ENCODE results near the gene OSBPL7.

Gene OSBPL7

GRCh38 chr17:47821031-47821423, 567 bp downstream of the OSBPL7 start:
- H3K4me1 Mint-ChIP-seq = peaks cover 20% of the 10 kb centered on the region
- no peaks in the 10 kb centered on the region for H3K27me3 Mint-ChIP-seq
- ATAC-seq (no peak), DNase-seq (no peak)
- H3K9me3 Mint-ChIP-seq = no peaks in the 10 kb centered on the region
- peak overlapping the region; percentile 94 for H3K4me3 Mint-ChIP-seq
- H3K36me3 Mint-ChIP-seq (ENCODE audit: low read depth) = peaks cover 18% of the 10 kb centered on the region
- peak overlapping the region; percentile 82 for H3K27ac Mint-ChIP-seq

DNA sequence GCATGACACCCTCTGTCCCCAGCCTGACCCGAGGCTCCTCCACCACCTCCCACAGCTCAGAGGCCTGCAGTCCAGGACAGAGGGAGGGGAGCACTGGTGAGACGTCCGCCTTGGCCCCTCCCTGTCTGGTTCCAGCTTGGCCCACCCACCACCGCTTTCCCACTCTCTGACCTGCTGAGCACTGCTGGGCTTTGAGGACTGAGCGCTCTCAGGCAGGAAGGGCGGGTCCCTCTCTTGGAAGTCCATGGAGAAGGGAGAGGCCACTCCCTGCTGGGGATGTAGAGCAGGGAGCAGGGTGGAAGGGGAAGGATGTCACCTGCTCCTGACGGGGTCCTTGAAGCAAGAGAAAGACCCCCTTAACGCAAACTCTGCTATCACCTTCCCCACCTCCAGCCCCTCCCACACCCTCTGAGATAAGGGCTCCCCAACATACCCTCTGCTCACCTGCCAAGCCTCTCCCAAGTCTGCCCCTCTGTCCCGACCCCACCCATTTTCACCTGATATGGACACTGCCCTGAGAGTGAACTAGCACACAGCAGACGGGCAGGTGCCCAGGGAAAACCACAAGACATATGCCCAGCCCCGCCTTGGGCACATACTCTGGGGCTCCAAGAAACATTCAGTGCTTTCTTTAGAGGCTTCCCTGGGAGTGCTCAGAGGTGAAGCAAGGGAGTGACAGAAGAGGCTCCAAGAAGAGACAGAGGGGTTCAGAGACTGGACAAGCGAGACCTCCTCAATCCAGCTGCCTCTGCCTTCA, 1.4 kb downstream of the OSBPL7 start:
- Mint-ChIP-seq H3K4me3 (peak overlapping the region; percentile 94), H3K4me1 (peaks cover 20% of the 10 kb centered on the region), H3K27me3 (no peaks in the 10 kb centered on the region), H3K27ac (no peak overlapping the region), H3K36me3 (ENCODE audit: low read depth) (peaks cover 13% of the 10 kb centered on the region), H3K9me3 (no peaks in the 10 kb centered on the region)
- ATAC-seq = no peak
- DNase-seq = no peak

DNA sequence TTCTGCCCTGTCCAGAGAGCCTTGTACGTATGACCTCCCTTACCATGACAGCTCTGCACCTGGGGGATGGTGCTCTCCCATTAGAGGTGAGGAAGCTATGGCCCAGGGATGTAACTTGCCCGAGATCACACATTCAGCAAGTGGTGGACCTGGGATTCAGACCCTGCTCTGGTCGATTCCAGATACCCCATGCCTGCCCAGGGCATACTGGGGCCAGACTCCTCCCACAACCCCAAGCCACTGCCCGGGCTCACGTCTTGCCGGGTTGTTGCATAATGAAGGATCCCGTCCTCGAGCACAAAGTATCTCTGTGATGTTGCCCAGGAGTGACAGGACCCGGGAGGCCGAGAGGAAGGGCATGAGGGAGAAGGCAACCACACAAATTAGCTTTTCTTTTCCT, 2.1 kb downstream of the OSBPL7 start:
- DNase-seq (no peak), ATAC-seq (no peak)
- Mint-ChIP-seq H3K4me1 (peaks cover 20% of the 10 kb centered on the region), H3K4me3 (no peak overlapping the region), H3K9me3 (no peaks in the 10 kb centered on the region), H3K36me3 (ENCODE audit: low read depth) (peaks cover 10% of the 10 kb centered on the region), H3K27ac (no peak overlapping the region), H3K27me3 (no peaks in the 10 kb centered on the region)

DNA sequence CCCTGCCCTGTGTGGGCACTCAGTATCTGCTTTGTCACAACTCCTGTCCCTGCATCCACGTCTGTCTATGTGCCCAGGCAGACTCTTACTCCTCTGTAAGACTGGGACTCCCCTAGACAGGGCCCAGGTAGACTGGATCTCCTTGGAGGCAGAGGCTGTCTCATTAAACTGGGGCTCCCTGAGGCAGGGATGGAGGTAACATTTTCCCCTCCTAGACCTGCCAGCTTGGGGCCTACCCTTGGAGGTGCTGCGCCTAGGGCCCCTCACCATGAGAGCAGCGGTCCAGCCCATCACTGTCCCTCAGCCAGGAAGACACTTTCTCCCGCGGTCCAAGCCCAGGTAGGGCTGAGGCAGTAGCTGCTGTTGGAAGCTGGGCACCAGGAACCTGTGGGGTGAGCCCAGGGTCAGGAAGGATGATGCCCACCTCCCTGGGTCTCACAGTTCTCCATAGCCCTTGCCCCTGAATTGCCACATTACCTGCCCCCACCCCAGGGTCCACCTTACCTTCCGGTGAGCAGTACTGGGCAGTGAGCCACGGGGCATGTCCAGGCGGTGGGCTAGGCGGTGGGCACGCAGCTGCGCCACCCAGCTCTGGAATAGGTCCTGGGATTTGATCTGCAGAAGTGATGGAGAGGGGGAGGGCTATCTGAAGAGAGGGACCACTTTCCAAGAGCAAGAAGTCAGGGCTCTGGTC, 3.4 kb downstream of the OSBPL7 start:
- Mint-ChIP-seq H3K4me3 (no peak overlapping the region), H3K36me3 (ENCODE audit: low read depth) (peaks cover 4% of the 10 kb centered on the region), H3K27ac (no peak overlapping the region), H3K4me1 (peaks cover 20% of the 10 kb centered on the region), H3K9me3 (no peaks in the 10 kb centered on the region), H3K27me3 (no peaks in the 10 kb centered on the region)
- ATAC-seq (no peak), DNase-seq (no peak)

GRCh38 chr17:47816947-47817346, 4.6 kb downstream of the OSBPL7 start:
- no peaks in the 10 kb centered on the region for H3K9me3 Mint-ChIP-seq
- peaks cover 6% of the 10 kb centered on the region for H3K36me3 Mint-ChIP-seq (ENCODE audit: low read depth)
- DNase-seq (no peak), ATAC-seq (no peak)
- H3K27ac Mint-ChIP-seq = no peak overlapping the region
- H3K4me1 Mint-ChIP-seq = peaks cover 12% of the 10 kb centered on the region
- no peak overlapping the region for H3K4me3 Mint-ChIP-seq
- H3K27me3 Mint-ChIP-seq = no peaks in the 10 kb centered on the region

GRCh38 chr17:47816111-47816735, 5.4 kb downstream of the OSBPL7 start:
- H3K4me3 Mint-ChIP-seq = no peak overlapping the region
- peaks cover 7% of the 10 kb centered on the region for H3K4me1 Mint-ChIP-seq
- no peak overlapping the region for H3K27ac Mint-ChIP-seq
- ATAC-seq (no peak), DNase-seq (no peak)
- no peaks in the 10 kb centered on the region for H3K9me3 Mint-ChIP-seq
- H3K36me3 Mint-ChIP-seq (ENCODE audit: low read depth) = peaks cover 10% of the 10 kb centered on the region
- no peaks in the 10 kb centered on the region for H3K27me3 Mint-ChIP-seq

DNA sequence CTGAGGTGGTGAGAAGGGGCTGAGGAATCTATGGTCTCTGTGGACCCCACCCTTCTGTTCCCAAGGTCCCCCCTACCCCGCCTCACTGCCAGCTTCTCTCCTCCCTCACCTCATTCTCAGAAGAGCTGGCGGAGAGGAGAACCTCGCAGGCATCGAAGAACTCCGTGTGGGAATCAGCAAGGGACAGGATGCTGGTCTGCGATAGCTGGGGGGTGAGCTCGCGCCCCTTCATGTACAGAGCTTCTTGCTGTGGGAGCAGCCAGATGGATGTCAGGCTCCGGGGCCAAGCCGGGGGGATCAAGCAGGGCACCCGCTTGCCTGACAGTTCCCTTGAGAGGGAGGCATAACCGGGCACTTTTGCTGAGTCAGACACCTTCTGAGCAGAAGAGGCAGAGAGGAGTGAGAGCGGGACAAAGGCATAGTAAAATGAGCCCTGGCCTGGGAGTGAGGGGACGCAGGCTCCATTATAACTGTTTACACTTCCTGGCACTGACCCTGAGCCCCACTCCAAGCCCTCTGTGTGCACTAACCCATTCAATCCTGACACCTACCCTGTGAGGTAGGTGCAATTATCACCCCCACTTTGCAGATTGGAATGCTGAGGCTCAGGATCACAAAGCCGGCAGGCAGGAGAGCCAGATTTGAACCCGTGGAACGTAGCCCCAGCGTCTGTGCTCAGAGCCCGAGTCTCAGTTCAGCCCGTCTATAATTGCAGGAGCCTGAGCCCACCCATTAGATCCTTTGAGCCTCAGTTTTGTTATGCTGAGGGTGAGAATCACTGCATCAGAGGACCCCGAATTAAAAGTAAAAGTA, 6.3 kb downstream of the OSBPL7 start:
- Mint-ChIP-seq H3K4me3 (no peak overlapping the region), H3K27ac (no peak overlapping the region), H3K9me3 (no peaks in the 10 kb centered on the region), H3K36me3 (ENCODE audit: low read depth) (peaks cover 10% of the 10 kb centered on the region), H3K27me3 (no peaks in the 10 kb centered on the region), H3K4me1 (peaks cover 3% of the 10 kb centered on the region)
- DNase-seq (no peak), ATAC-seq (no peak)

GRCh38 chr17:47813512-47814031, 8.0 kb downstream of the OSBPL7 start:
- ATAC-seq (no peak), DNase-seq (no peak)
- no peak overlapping the region for H3K27ac Mint-ChIP-seq
- no peak overlapping the region for H3K4me3 Mint-ChIP-seq
- peaks cover 11% of the 10 kb centered on the region for H3K36me3 Mint-ChIP-seq (ENCODE audit: low read depth)
- no peaks in the 10 kb centered on the region for H3K27me3 Mint-ChIP-seq
- H3K4me1 Mint-ChIP-seq = peaks cover 8% of the 10 kb centered on the region
- H3K9me3 Mint-ChIP-seq = no peaks in the 10 kb centered on the region

DNA sequence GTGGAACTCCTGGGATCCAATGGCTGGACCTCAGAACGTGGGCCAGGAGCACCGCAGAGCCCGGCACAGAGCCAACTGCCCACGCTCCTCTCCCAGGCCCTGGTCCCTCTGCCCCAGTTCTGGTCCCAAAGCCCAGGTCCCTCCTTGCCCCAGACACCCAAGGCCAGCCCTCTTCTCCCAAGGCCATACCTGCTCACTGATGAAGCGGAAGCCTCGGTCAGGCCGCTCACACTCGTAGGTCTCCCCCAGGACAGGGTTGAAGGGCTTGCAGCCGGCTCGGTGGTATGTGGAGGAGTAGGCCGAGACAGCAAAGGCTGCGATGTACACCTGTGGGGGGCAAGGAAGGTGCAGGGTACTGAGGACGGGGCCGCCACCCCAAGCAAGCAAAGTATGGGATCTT, 8.5 kb downstream of the OSBPL7 start:
- no peaks in the 10 kb centered on the region for H3K27me3 Mint-ChIP-seq
- H3K9me3 Mint-ChIP-seq = no peaks in the 10 kb centered on the region
- no peak overlapping the region for H3K4me3 Mint-ChIP-seq
- H3K27ac Mint-ChIP-seq = peak overlapping the region; percentile 23
- DNase-seq = no peak
- peaks cover 8% of the 10 kb centered on the region for H3K4me1 Mint-ChIP-seq
- no peak for ATAC-seq
- H3K36me3 Mint-ChIP-seq (ENCODE audit: low read depth) = peaks cover 13% of the 10 kb centered on the region

DNA sequence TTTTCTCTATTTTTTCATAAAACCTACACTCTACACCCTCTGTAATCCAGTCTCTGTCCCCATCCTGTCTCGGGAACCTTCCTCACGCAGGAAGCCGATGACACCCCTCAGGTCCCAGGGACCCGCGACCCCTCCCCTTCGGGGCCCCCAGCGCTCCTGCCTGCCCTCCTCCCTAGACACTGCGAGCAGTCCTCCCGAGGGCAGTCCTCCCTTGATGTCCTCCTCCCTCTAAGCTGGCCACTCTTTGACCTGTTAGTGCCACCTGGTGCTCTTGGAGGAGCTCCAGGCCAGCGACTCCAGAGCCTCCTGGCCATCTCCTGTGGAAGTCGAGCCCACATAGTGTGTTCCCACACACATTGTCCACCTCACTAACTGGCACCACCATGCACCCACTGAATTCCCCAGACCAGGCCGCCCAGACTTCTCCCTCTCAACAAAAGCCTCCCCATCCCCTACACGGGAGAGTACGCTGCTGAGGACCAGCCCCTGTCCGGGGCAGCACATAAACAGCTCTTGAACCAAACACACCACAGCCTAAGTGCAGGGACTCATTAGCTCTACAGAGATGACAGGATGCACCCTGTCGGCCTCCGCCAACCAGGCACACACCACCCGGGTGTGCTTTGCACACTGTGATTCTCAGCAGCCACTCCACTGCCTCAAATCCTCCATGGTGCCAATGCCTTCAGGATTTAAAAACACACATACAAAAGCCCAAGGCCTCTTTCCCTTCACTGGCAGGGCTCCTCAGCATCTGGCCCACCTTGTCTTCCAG, 9.3 kb downstream of the OSBPL7 start:
- H3K4me3 Mint-ChIP-seq = no peak overlapping the region
- H3K27ac Mint-ChIP-seq = peak overlapping the region; percentile 23
- H3K27me3 Mint-ChIP-seq = no peaks in the 10 kb centered on the region
- H3K9me3 Mint-ChIP-seq = no peaks in the 10 kb centered on the region
- ATAC-seq (no peak), DNase-seq (no peak)
- H3K36me3 Mint-ChIP-seq (ENCODE audit: low read depth) = peaks cover 10% of the 10 kb centered on the region
- peaks cover 8% of the 10 kb centered on the region for H3K4me1 Mint-ChIP-seq

DNA sequence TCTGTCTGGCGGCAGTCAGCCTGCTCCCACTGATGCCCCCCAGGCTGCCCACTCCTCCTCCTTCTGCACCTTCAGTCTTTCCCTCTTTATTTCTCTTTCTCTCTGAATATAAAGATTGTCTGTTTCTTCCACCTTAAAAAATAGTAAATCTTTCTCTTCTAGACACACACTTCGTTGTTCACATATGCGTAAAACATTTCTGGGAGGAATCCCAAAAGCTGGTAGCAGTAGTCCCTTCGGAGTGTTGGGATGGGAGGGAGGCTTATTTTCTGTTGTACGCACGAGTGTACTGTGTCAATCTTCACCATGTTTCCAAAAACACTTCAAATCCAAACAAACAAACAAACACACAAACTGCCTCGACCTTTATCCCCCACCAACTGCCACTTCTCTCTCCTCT, 9.9 kb downstream of the OSBPL7 start:
- Mint-ChIP-seq H3K9me3 (no peaks in the 10 kb centered on the region), H3K36me3 (ENCODE audit: low read depth) (peaks cover 10% of the 10 kb centered on the region), H3K27ac (no peak overlapping the region), H3K4me1 (peaks cover 8% of the 10 kb centered on the region), H3K27me3 (no peaks in the 10 kb centered on the region), H3K4me3 (no peak overlapping the region)
- DNase-seq (no peak), ATAC-seq (no peak)

DNA sequence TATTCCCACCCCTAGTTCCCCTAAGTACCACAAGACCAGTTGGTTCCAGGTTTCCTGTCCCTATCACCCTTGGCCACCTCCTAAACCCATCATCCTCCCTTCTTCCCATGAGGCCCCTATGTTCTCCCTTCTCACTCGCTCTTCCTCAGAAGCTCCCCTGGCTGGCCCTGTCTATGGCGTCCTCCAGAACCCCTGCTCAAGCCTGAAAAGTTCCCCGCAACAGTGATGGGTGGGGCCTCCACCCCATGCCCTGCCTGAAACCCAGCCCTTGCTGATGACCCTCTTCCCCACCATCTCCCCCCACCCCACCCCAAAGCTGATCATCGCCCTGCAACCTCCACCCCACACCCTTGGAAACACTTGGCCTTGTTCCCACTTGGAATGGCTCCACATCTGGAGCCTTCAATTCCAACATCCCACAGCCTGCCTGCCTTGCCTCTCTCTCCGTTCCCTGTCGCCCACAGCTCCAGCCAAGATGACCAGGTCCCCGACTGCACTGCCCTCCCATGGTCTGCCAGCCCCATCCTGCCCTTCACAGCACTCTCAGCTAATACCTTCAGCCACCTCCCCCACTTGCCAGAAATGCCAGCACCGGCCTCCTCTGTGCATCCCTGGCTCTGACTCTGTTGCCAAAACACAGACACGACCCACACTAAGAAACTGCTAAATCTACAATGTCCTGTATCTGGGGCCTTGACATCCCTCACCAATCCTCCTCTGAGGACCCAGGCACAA, 10.5 kb downstream of the OSBPL7 start:
- no peak for ATAC-seq
- H3K27ac Mint-ChIP-seq = peak overlapping the region; percentile 39
- H3K9me3 Mint-ChIP-seq = no peaks in the 10 kb centered on the region
- H3K36me3 Mint-ChIP-seq (ENCODE audit: low read depth) = peaks cover 10% of the 10 kb centered on the region
- no peaks in the 10 kb centered on the region for H3K27me3 Mint-ChIP-seq
- DNase-seq = no peak
- no peak overlapping the region for H3K4me3 Mint-ChIP-seq
- peaks cover 8% of the 10 kb centered on the region for H3K4me1 Mint-ChIP-seq

- Mint-ChIP-seq H3K27me3 (no peaks in the 10 kb centered on the region), H3K4me1 (peaks cover 8% of the 10 kb centered on the region), H3K27ac (peak overlapping the region; percentile 13), H3K4me3 (no peak overlapping the region), H3K36me3 (ENCODE audit: low read depth) (peaks cover 10% of the 10 kb centered on the region), H3K9me3 (no peaks in the 10 kb centered on the region)
- ATAC-seq (peak; percentile 69), DNase-seq (no peak)
Observed at GRCh38 chr17:47810200-47810821, 11.3 kb downstream of the OSBPL7 start.
